OCI-LY7 (cell line): ENCODE measurements around the gene MSL3.

Source experiments
- EZH2phosphoT487 ChIP-seq: fragments of 200-600 bp; sonication (generic); IDR thresholded peaks from 2 replicates; pipeline ENCODE4 v1.6.1; 2018; ENCODE audit warnings: low read depth, borderline replicate concordance, mild to moderate bottlenecking, mixed run types, antibody characterized with exemption, low read length, moderate library complexity, mixed read lengths
- TF ChIP-seq, protein P1 (sequence below): fragments of 200-600 bp; sonication (generic); conservative IDR thresholded peaks from 2 replicates; pipeline ENCODE4 v1.5.1; 2014; ENCODE audit warnings: mild to moderate bottlenecking, antibody characterized with exemption, low read length, moderate library complexity, mixed read lengths

DNA sequence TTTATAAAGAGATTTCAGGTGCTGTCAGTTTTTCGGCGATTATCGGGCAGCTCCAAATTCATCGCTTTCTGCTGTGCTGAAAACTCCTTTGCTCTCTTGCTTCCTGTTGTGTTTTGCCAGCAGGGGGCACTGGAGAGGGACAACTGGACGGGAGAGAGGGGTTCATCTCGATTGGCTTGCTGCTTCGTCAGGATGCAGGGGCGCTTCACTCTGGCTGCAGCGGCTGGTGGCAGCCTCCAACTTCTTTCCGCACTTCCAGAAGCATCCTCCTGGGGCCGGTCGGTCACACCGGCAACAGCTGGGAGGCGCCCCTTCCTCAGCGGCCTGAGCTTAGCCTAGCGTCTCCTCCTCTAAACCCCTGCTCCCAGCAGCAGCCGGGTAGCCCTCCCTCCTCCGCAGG lies 29.5 kb downstream of the MSL3 start:
- TF ChIP-seq, protein P1, sequence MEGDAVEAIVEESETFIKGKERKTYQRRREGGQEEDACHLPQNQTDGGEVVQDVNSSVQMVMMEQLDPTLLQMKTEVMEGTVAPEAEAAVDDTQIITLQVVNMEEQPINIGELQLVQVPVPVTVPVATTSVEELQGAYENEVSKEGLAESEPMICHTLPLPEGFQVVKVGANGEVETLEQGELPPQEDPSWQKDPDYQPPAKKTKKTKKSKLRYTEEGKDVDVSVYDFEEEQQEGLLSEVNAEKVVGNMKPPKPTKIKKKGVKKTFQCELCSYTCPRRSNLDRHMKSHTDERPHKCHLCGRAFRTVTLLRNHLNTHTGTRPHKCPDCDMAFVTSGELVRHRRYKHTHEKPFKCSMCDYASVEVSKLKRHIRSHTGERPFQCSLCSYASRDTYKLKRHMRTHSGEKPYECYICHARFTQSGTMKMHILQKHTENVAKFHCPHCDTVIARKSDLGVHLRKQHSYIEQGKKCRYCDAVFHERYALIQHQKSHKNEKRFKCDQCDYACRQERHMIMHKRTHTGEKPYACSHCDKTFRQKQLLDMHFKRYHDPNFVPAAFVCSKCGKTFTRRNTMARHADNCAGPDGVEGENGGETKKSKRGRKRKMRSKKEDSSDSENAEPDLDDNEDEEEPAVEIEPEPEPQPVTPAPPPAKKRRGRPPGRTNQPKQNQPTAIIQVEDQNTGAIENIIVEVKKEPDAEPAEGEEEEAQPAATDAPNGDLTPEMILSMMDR, result peak; percentile 61
- no peak for TF ChIP-seq EZH2phosphoT487
